ENCODE measurements around the gene ARGLU1. TPM values are rescaled to one million over a fixed set of nuclear protein-coding genes. Genes with fewer than 3 reads are reported as not detected.

The ARGLU1 gene
- total RNA-seq, 1 donor from 2014 or later, result 56.9 TPM

GRCh38 chr13:106533943-106534638 is 33.8 kb downstream of the ARGLU1 start:
- no peaks in the 10 kb centered on the region for H3K9me3 ChIP-seq (ENCODE audit: insufficient read depth, low read depth, low read length)
- H2AFZ ChIP-seq (ENCODE audit: low read depth, low read length), result peak overlapping the region; percentile 42
- H3K79me2 ChIP-seq (ENCODE audit: insufficient read depth, low read length), result peaks cover 64% of the 10 kb centered on the region
- peaks cover 50% of the 10 kb centered on the region for H4K20me1 ChIP-seq (ENCODE audit: insufficient read depth, low read length)
- no peaks in the 10 kb centered on the region for H3K27me3 ChIP-seq (ENCODE audit: insufficient read depth, low read length)
- H3K4me3 ChIP-seq (ENCODE audit: insufficient read depth, low read depth, low read length), result peak overlapping the region; percentile 96
- H3K27ac Mint-ChIP-seq (ENCODE audit: unreplicated experiment), result peak overlapping the region; percentile 93
- no peaks in the 10 kb centered on the region for H3K27me3 Mint-ChIP-seq (ENCODE audit: low read depth, unreplicated experiment)
- peak; percentile 74 for DNase-seq (ENCODE audit: low read depth)
- peak overlapping the region; percentile 87 for H3K27ac ChIP-seq (ENCODE audit: low read depth, low read length)
- no peaks in the 10 kb centered on the region for H3K36me3 Mint-ChIP-seq (ENCODE audit: low read depth, unreplicated experiment)
- H3K4me1 Mint-ChIP-seq (ENCODE audit: low read depth, unreplicated experiment), result peaks cover 17% of the 10 kb centered on the region
- FAIRE-seq, result no peak
- no peaks in the 10 kb centered on the region for H3K9me3 Mint-ChIP-seq (ENCODE audit: unreplicated experiment)
- H3K4me2 ChIP-seq (ENCODE audit: low read length), result peak overlapping the region; percentile 93
- peak overlapping the region; percentile 96 for H3K9ac ChIP-seq (ENCODE audit: low read length)
- no peaks in the 10 kb centered on the region for H3K36me3 ChIP-seq (ENCODE audit: insufficient read depth, low read length)
- peak overlapping the region; percentile 99 for H3K4me3 Mint-ChIP-seq (ENCODE audit: unreplicated experiment)
- TF ChIP-seq EZH2 (IDR thresholded peaks at IDR 0.05; ENCODE audit: insufficient read depth, low read length) (no peak), CTCF (IDR thresholded peaks at IDR 0.05; ENCODE audit: insufficient read depth, low read depth, low read length) (no peak)
- peaks cover 25% of the 10 kb centered on the region for H3K4me1 ChIP-seq (ENCODE audit: insufficient read depth, low read length)

GRCh38 chr13:106533101-106533942 is 34.6 kb downstream of the ARGLU1 start:
- Histone ChIP-seq H3K27me3 (ENCODE audit: insufficient read depth, low read length) (no peaks in the 10 kb centered on the region), H3K4me2 (ENCODE audit: low read length) (peak overlapping the region; percentile 93), H4K20me1 (ENCODE audit: insufficient read depth, low read length) (peaks cover 55% of the 10 kb centered on the region), H3K4me1 (ENCODE audit: insufficient read depth, low read length) (peaks cover 30% of the 10 kb centered on the region), H3K9ac (ENCODE audit: low read length) (peak overlapping the region; percentile 96), H3K27ac (ENCODE audit: low read depth, low read length) (peak overlapping the region; percentile 87), H3K36me3 (ENCODE audit: insufficient read depth, low read length) (no peaks in the 10 kb centered on the region), H2AFZ (ENCODE audit: low read depth, low read length) (peak overlapping the region; percentile 42), H3K9me3 (ENCODE audit: insufficient read depth, low read depth, low read length) (no peaks in the 10 kb centered on the region), H3K4me3 (ENCODE audit: insufficient read depth, low read depth, low read length) (peak overlapping the region; percentile 96), H3K79me2 (ENCODE audit: insufficient read depth, low read length) (peaks cover 72% of the 10 kb centered on the region)
- H3K27ac Mint-ChIP-seq (ENCODE audit: unreplicated experiment), result peak overlapping the region; percentile 95
- peak overlapping the region; percentile 99 for H3K4me3 Mint-ChIP-seq (ENCODE audit: unreplicated experiment)
- H3K4me1 Mint-ChIP-seq (ENCODE audit: low read depth, unreplicated experiment), result peaks cover 23% of the 10 kb centered on the region
- DNase-seq (ENCODE audit: low read depth) (peak; percentile 69), FAIRE-seq (no peak)
- no peaks in the 10 kb centered on the region for H3K9me3 Mint-ChIP-seq (ENCODE audit: unreplicated experiment)
- H3K36me3 Mint-ChIP-seq (ENCODE audit: low read depth, unreplicated experiment), result no peaks in the 10 kb centered on the region
- H3K27me3 Mint-ChIP-seq (ENCODE audit: low read depth, unreplicated experiment), result no peaks in the 10 kb centered on the region
- peak; percentile 37 for TF ChIP-seq CTCF (IDR thresholded peaks at IDR 0.05; ENCODE audit: insufficient read depth, low read depth, low read length)
- no peak for TF ChIP-seq EZH2 (IDR thresholded peaks at IDR 0.05; ENCODE audit: insufficient read depth, low read length)
